Measurements from ENCODE around the gene NNMT.

The NNMT gene

GRCh38 chr11:114263513-114264170 is 32.6 kb upstream of the NNMT start:
- DNase-seq, result no peak

- DNase-seq, result no peak
These were observed 31.8 kb upstream of the NNMT start for GRCh38 chr11:114264381-114264780.

GRCh38 chr11:114265122-114265878 is 30.9 kb upstream of the NNMT start:
- DNase-seq, result no peak

- no peak for DNase-seq
These were observed 26.7 kb upstream of the NNMT start for GRCh38 chr11:114269498-114269897.

GRCh38 chr11:114270531-114271270 is 25.5 kb upstream of the NNMT start:
- no peak for DNase-seq

- DNase-seq, result no peak
These were observed 24.9 kb upstream of the NNMT start for GRCh38 chr11:114271316-114271715.

GRCh38 chr11:114272311-114272710 is 23.9 kb upstream of the NNMT start:
- DNase-seq, result no peak

GRCh38 chr11:114273071-114273470 is 23.1 kb upstream of the NNMT start:
- DNase-seq, result no peak

GRCh38 chr11:114273890-114274635 is 22.1 kb upstream of the NNMT start:
- DNase-seq, result no peak

GRCh38 chr11:114274637-114275036 is 21.6 kb upstream of the NNMT start:
- DNase-seq, result no peak

GRCh38 chr11:114275280-114275679 is 20.9 kb upstream of the NNMT start:
- DNase-seq, result no peak

GRCh38 chr11:114276077-114276476 is 20.1 kb upstream of the NNMT start:
- DNase-seq, result no peak

GRCh38 chr11:114277637-114278341 is 18.4 kb upstream of the NNMT start:
- no peak for DNase-seq

GRCh38 chr11:114278342-114279065 is 17.7 kb upstream of the NNMT start:
- no peak for DNase-seq

GRCh38 chr11:114279792-114280546 is 16.2 kb upstream of the NNMT start:
- no peak for DNase-seq

- DNase-seq, result no peak
These were observed 15.5 kb upstream of the NNMT start for GRCh38 chr11:114280696-114281095.

GRCh38 chr11:114281388-114281956 is 14.7 kb upstream of the NNMT start:
- DNase-seq, result no peak

GRCh38 chr11:114282488-114282887 is 13.7 kb upstream of the NNMT start:
- DNase-seq, result no peak

- no peak for DNase-seq
These were observed 12.8 kb upstream of the NNMT start for GRCh38 chr11:114283422-114283821.

GRCh38 chr11:114284021-114284420 is 12.2 kb upstream of the NNMT start:
- no peak for DNase-seq

- DNase-seq, result no peak
These were observed 11.3 kb upstream of the NNMT start for GRCh38 chr11:114284914-114285313.
